HepG2 (cell line): Measurements from ENCODE around the gene THAP9. TPM values are rescaled to one million over a fixed set of nuclear protein-coding genes. Genes with fewer than 3 reads are reported as not detected.

Source experiments
- KLF12 ChIP-seq: sonication (generic); formaldehyde crosslinking; IDR thresholded peaks from 2 replicates; pipeline ENCODE4 v1.4.0; 2020; ENCODE audit warnings: missing genetic modification reagents, borderline replicate concordance
- NAIF1 ChIP-seq: sonication (generic); formaldehyde crosslinking; IDR thresholded peaks from 2 replicates; pipeline ENCODE4 v1.5.0; 2020; ENCODE audit warnings: mild to moderate bottlenecking, missing genetic modification reagents, borderline replicate concordance
- NCOA1 ChIP-seq: sonication (generic); formaldehyde crosslinking; IDR thresholded peaks from 2 replicates; pipeline ENCODE4 v1.9.0; 2021; ENCODE audit warnings: missing genetic modification reagents
- NCOR1 ChIP-seq: fragments of 200-600 bp; sonication (generic); IDR thresholded peaks from 2 replicates; pipeline ENCODE4 v1.7.0; 2017; ENCODE audit warnings: antibody characterized with exemption, low read length, borderline replicate concordance
- NFE2L1 ChIP-seq: sonication (generic); formaldehyde crosslinking; IDR thresholded peaks from 2 replicates; pipeline ENCODE4 v1.4.0; 2020; ENCODE audit warnings: missing genetic modification reagents, mild to moderate bottlenecking, borderline replicate concordance
- NKX3-1 ChIP-seq: sonication (generic); formaldehyde crosslinking; IDR thresholded peaks from 2 replicates; pipeline ENCODE4 v1.5.0; 2020; ENCODE audit warnings: missing genetic modification reagents
- PLRG1 ChIP-seq: fragments of 450-650 bp; conservative IDR thresholded peaks from 2 replicates; pipeline ENCODE4 v1.6.1; 2016
- RAD51 ChIP-seq: fragments of 450-650 bp; IDR thresholded peaks from 2 replicates; pipeline ENCODE4 v1.6.1; 2016; ENCODE audit warnings: borderline replicate concordance
- SIN3A ChIP-seq: IDR thresholded peaks from 2 replicates; pipeline ENCODE4 v1.6.1; 2011; ENCODE audit warnings: low read depth, mild to moderate bottlenecking, control low read depth, low read length, borderline replicate concordance
- SOX5 ChIP-seq: IDR thresholded peaks from 2 replicates; pipeline ENCODE4 v1.6.1; 2016; ENCODE audit warnings: borderline replicate concordance
- STAT5B ChIP-seq: sonication (generic); formaldehyde crosslinking; IDR thresholded peaks from 2 replicates; pipeline ENCODE4 v1.4.0; 2020; ENCODE audit warnings: missing genetic modification reagents
- ZNF24 ChIP-seq: fragments of 450-650 bp; IDR thresholded peaks from 2 replicates; pipeline ENCODE4 v1.6.1; 2017; ENCODE audit warnings: antibody characterized with exemption, mild to moderate bottlenecking
- ZNF619 ChIP-seq: sonication (generic); formaldehyde crosslinking; IDR thresholded peaks from 2 replicates; pipeline ENCODE4 v1.4.0; 2020; ENCODE audit warnings: mild to moderate bottlenecking, missing genetic modification reagents
- ZNF773 ChIP-seq: sonication (generic); formaldehyde crosslinking; IDR thresholded peaks from 2 replicates; pipeline ENCODE4 v1.4.0; 2020; ENCODE audit warnings: missing genetic modification reagents, borderline replicate concordance
- ZNF850 ChIP-seq: sonication (generic); formaldehyde crosslinking; conservative IDR thresholded peaks from 2 replicates; pipeline ENCODE4 v1.9.0; 2021; ENCODE audit warnings: mild to moderate bottlenecking, missing genetic modification reagents
- ZNF891 ChIP-seq: sonication (generic); formaldehyde crosslinking; IDR thresholded peaks from 2 replicates; pipeline ENCODE4 v1.5.0; 2020; ENCODE audit warnings: mild to moderate bottlenecking, missing genetic modification reagents
- polyA plus RNA-seq, 8 experiments: library from polyadenylated mRNA; depleted of rRNA in 3 of 8; stranded (reverse) in 7 of 8; unstranded in 1 of 8; fragments of >200 nt; fragmentation: Illumina TruSeq in 4 of 8; extraction: Trizol in 4 of 8; gene quantifications; 2 replicates each; pipeline versions ENCODE4 v1.2.1 to v1.2.3, GENCODE V29; 2011 to 2016; ENCODE audit warnings: low read depth in 4 of 8, missing spikeins in 1 of 8, mixed read lengths in 1 of 8; ENCODE audit not compliant: insufficient read depth in 1 of 8
- total RNA-seq, 5 experiments: library from RNA; depleted of rRNA; stranded (reverse); fragments of >200 nt; fragmentation: Illumina TruSeq; extraction: Trizol; gene quantifications; 2 replicates each; pipeline ENCODE4 v1.2.3, GENCODE V29; 2016; ENCODE audit warnings: low read depth in 1 of 5
- TF ChIP-seq, protein P1 (sequence below): sonication (generic); formaldehyde crosslinking; IDR thresholded peaks from 2 replicates; pipeline ENCODE4 v1.8.0; 2022; ENCODE audit warnings: low read depth, missing genetic modification reagents
- TF ChIP-seq, protein P2 (sequence below): fragments of 450-650 bp; IDR thresholded peaks from 2 replicates; pipeline ENCODE4 v1.6.1; 2017
- TF ChIP-seq, protein P3 (sequence below): sonication (generic); formaldehyde crosslinking; IDR thresholded peaks from 2 replicates; pipeline ENCODE4 v1.8.0; 2022; ENCODE audit warnings: missing genetic modification reagents, mild to moderate bottlenecking, inconsistent platforms, borderline replicate concordance
- TF ChIP-seq, protein P4 (sequence below): sonication (generic); formaldehyde crosslinking; IDR thresholded peaks from 2 replicates; pipeline ENCODE4; 2020; ENCODE audit warnings: missing genetic modification reagents, mild to moderate bottlenecking, borderline replicate concordance

The THAP9 gene
- total and polyA plus RNA-seq, 2 of the 13 experiments (the other 11 are each of a cell fraction or from before 2014, with no cell fraction given): 6.0 to 7.2 TPM

DNA sequence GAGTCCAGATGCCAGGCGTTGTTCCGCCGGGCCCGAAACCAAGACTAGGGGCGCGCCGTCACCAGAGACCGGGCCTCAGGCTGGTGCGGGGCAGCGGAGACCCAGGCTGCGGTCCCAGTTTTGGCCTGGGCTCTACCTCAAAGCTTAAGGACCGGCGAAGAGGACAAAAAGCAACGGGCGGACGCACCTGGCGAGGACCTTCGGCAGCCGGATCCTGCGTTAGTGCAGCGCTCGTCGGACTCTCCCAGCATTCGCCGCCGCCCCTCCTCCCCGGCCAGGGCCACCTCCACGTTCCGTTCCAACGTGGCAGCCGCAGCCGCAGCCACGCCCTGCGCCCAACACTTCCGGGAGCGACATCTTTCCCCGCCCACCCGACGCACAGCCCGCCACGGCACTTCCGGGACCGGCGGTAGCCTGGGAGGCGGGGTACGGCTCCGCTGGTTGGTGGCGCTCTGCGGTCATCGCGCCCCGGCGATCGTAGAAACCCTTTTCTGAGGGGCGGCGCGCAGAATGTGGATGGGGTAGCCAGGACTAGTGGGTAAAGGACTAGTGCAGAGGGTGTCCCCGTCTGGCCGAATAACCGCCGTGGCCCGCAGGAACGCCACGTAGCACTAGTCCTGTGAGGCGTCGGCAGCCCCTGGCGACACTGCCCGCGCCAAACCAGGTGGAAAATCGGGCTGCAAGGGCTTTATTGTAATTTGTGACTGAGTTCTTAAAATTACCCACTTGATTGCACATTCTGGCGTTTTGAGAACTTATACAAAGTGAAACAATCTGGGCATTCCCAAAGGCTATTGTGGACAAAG lies 9.4 kb upstream of the THAP9 start, which contains the start of gene SEC31A (continued):
- TF ChIP-seq ZNF24: no peak
- TF ChIP-seq ZNF850 (CRISPR knock-in tag): peak; percentile 89; the same call in 1 of the 2 replicates
- peak; percentile 50; the same call in 1 of the 2 replicates for TF ChIP-seq SOX5 (CRISPR knock-in tag)
- TF ChIP-seq ZNF773 (CRISPR knock-in tag): no peak
- TF ChIP-seq, protein P1, sequence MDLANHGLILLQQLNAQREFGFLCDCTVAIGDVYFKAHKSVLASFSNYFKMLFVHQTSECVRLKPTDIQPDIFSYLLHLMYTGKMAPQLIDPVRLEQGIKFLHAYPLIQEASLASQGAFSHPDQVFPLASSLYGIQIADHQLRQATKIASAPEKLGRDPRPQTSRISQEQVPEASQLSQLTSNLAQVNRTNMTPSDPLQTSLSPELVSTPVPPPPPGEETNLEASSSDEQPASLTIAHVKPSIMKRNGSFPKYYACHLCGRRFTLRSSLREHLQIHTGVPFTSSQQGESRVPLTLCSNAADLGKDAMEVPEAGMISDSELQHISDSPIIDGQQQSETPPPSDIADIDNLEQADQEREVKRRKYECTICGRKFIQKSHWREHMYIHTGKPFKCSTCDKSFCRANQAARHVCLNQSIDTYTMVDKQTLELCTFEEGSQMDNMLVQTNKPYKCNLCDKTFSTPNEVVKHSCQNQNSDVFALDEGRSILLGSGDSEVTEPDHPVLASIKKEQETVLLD: peak; percentile 83; the same call in 1 of the 2 replicates
- TF ChIP-seq RAD51: no peak
- TF ChIP-seq, protein P2, sequence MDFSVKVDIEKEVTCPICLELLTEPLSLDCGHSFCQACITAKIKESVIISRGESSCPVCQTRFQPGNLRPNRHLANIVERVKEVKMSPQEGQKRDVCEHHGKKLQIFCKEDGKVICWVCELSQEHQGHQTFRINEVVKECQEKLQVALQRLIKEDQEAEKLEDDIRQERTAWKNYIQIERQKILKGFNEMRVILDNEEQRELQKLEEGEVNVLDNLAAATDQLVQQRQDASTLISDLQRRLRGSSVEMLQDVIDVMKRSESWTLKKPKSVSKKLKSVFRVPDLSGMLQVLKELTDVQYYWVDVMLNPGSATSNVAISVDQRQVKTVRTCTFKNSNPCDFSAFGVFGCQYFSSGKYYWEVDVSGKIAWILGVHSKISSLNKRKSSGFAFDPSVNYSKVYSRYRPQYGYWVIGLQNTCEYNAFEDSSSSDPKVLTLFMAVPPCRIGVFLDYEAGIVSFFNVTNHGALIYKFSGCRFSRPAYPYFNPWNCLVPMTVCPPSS: no peak
- TF ChIP-seq STAT5B (CRISPR knock-in tag): no peak
- peak; percentile 78 for TF ChIP-seq ZNF619
- TF ChIP-seq, protein P3, sequence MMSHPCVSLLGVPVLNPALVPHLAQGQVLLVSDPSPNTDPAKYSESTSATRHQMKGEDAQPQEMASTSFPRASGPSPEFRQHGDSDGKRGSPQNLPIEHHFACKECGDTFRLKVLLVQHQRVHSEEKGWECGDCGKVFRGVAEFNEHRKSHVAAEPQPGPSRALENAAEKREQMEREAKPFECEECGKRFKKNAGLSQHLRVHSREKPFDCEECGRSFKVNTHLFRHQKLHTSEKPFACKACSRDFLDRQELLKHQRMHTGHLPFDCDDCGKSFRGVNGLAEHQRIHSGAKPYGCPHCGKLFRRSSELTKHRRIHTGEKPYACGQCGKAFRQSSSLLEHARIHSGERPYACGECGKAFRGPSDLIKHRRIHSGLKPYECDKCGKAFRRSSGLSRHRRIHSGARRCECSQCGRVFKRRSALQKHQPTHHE (CRISPR knock-in tag): peak; percentile 70; the same call in 1 of the 2 replicates
- 0 out of 2 replicates have a peak, but pooled peaks have one; percentile 64 for TF ChIP-seq NCOA1 (CRISPR knock-in tag)
- TF ChIP-seq NKX3-1 (CRISPR knock-in tag): no peak
- 0 out of 2 replicates have a peak, but pooled peaks have one; percentile 24 for TF ChIP-seq NFE2L1 (CRISPR knock-in tag)
- peak; percentile 79 for TF ChIP-seq SIN3A
- TF ChIP-seq NCOR1: no peak
- no peak for TF ChIP-seq PLRG1
- TF ChIP-seq ZNF891: peak; percentile 96; the same call in 1 of the 2 replicates
- peak; percentile 95; the same call in 1 of the 2 replicates for TF ChIP-seq KLF12 (CRISPR knock-in tag)
- TF ChIP-seq, protein P4, sequence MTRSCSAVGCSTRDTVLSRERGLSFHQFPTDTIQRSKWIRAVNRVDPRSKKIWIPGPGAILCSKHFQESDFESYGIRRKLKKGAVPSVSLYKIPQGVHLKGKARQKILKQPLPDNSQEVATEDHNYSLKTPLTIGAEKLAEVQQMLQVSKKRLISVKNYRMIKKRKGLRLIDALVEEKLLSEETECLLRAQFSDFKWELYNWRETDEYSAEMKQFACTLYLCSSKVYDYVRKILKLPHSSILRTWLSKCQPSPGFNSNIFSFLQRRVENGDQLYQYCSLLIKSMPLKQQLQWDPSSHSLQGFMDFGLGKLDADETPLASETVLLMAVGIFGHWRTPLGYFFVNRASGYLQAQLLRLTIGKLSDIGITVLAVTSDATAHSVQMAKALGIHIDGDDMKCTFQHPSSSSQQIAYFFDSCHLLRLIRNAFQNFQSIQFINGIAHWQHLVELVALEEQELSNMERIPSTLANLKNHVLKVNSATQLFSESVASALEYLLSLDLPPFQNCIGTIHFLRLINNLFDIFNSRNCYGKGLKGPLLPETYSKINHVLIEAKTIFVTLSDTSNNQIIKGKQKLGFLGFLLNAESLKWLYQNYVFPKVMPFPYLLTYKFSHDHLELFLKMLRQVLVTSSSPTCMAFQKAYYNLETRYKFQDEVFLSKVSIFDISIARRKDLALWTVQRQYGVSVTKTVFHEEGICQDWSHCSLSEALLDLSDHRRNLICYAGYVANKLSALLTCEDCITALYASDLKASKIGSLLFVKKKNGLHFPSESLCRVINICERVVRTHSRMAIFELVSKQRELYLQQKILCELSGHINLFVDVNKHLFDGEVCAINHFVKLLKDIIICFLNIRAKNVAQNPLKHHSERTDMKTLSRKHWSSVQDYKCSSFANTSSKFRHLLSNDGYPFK (CRISPR knock-in tag): peak; percentile 95
- TF ChIP-seq NAIF1 (CRISPR knock-in tag): peak; percentile 96
